ENCODE results near the gene TFIP11.

The TFIP11 gene

GRCh38 chr22:26487996-26488395 lies 24.3 kb downstream of the TFIP11 start:
- no peak overlapping the region for H3K4me3 ChIP-seq (replicated peaks in 1 of 2; ENCODE audit: low read depth in 2 of 2, low read length in 2 of 2)
- peak in 1 of 2 donors; percentile 39 for DNase-seq (ENCODE audit: low read depth in 2 of 2)
- TF ChIP-seq CTCF (IDR thresholded peaks at IDR 0.05; ENCODE audit: low read depth, low read length): no peak

GRCh38 chr22:26486394-26486793 lies 25.9 kb downstream of the TFIP11 start:
- no peak for TF ChIP-seq CTCF (IDR thresholded peaks at IDR 0.05; ENCODE audit: low read depth, low read length)
- H3K4me3 ChIP-seq (replicated peaks in 1 of 2; ENCODE audit: low read depth in 2 of 2, low read length in 2 of 2): no peak overlapping the region

GRCh38 chr22:26485806-26486390 lies 26.4 kb downstream of the TFIP11 start:
- no peak for DNase-seq (ENCODE audit: low read depth in 2 of 2)
- H3K4me3 ChIP-seq (replicated peaks in 1 of 2; ENCODE audit: low read depth in 2 of 2, low read length in 2 of 2): no peak overlapping the region
- no peak for TF ChIP-seq CTCF (IDR thresholded peaks at IDR 0.05; ENCODE audit: low read depth, low read length)

More at GRCh38 chr22:26486394-26486793, 25.9 kb downstream of the TFIP11 start:
- DNase-seq (ENCODE audit: low read depth in 2 of 2): no peak

- H3K4me3 ChIP-seq (replicated peaks in 1 of 2; ENCODE audit: low read depth in 2 of 2, low read length in 2 of 2): no peak overlapping the region
- no peak for TF ChIP-seq CTCF (IDR thresholded peaks at IDR 0.05; ENCODE audit: low read depth, low read length)
- peak in 1 of 2 donors; percentile 13 for DNase-seq (ENCODE audit: low read depth in 2 of 2)
These were observed 27.3 kb downstream of the TFIP11 start for GRCh38 chr22:26485013-26485412.

- TF ChIP-seq CTCF (IDR thresholded peaks at IDR 0.05; ENCODE audit: low read depth, low read length): no peak
- DNase-seq (ENCODE audit: low read depth in 2 of 2): no peak
- peak overlapping the region; percentile 83 to 87 for H3K4me3 ChIP-seq (replicated peaks in 1 of 2; ENCODE audit: low read depth in 2 of 2, low read length in 2 of 2)
These were observed 27.9 kb downstream of the TFIP11 start for GRCh38 chr22:26484360-26484706.

- H3K4me3 ChIP-seq (replicated peaks in 1 of 2; ENCODE audit: low read depth in 2 of 2, low read length in 2 of 2): peak within 1 kb of the TSS; percentile 87 to 94
- peak; percentile 87 to 93 for DNase-seq (ENCODE audit: low read depth in 2 of 2)
- TF ChIP-seq CTCF (IDR thresholded peaks at IDR 0.05; ENCODE audit: low read depth, low read length): no peak
These were observed 28.6 kb downstream of the TFIP11 start, which contains the start of the genes HPS4 and SRRD for GRCh38 chr22:26483439-26484359. HPS4 (minus strand) TSS chr22:26483783; CDS start chr22:26481762, 2,021 bp downstream. SRRD (plus strand) TSS chr22:26483877; CDS start chr22:26483891, 14 bp downstream.

All from cardiac fibroblast (primary cell).